Neural cell (in vitro differentiated cells): Measurements from ENCODE around the gene CSH1.
"Not testable (repeated sequence)": the region's sequence is repeated elsewhere in the genome, so short reads cannot be mapped to it uniquely, and the experiment has no call there.

Experiments used
- POLR2AphosphoS5 ChIP-seq: IDR thresholded peaks from 2 replicates; pipeline ENCODE4 v1.6.1; 2012
- TF ChIP-seq, protein P1 (sequence below): fragments of 450-650 bp; IDR thresholded peaks from 2 replicates; pipeline ENCODE4 v1.5.1; 2014; ENCODE audit warnings: antibody characterized with exemption, mild to moderate bottlenecking, moderate library complexity; ENCODE audit not compliant: poor library complexity, severe bottlenecking

DNA sequence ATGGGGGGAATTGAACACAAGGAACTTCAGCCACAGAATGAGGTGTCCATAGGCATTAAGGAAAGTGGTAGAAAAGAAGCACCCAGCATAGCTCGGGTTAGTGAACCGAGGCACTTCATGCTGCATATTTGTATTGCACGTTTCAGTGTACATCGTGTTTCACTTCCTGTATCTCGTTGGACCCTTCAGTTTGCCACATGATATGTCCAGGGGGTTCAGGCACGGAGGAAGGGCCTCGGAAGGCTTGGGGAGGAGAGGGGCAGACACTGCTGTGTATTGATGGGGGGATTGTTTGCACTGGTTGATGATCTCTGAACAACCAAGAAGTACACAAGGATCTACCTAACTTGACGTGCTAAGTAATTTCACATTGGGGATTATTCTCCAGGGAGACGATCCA is 26.0 kb upstream of the CSH1 start:
- TF ChIP-seq, protein P1, sequence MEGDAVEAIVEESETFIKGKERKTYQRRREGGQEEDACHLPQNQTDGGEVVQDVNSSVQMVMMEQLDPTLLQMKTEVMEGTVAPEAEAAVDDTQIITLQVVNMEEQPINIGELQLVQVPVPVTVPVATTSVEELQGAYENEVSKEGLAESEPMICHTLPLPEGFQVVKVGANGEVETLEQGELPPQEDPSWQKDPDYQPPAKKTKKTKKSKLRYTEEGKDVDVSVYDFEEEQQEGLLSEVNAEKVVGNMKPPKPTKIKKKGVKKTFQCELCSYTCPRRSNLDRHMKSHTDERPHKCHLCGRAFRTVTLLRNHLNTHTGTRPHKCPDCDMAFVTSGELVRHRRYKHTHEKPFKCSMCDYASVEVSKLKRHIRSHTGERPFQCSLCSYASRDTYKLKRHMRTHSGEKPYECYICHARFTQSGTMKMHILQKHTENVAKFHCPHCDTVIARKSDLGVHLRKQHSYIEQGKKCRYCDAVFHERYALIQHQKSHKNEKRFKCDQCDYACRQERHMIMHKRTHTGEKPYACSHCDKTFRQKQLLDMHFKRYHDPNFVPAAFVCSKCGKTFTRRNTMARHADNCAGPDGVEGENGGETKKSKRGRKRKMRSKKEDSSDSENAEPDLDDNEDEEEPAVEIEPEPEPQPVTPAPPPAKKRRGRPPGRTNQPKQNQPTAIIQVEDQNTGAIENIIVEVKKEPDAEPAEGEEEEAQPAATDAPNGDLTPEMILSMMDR, result not testable (repeated sequence)
- not testable (repeated sequence) for TF ChIP-seq POLR2AphosphoS5
